Mucosa of descending colon (tissue), 3 donors: ENCODE results near the gene EXOC2. TPM values are rescaled to one million over a fixed set of nuclear protein-coding genes. Genes with fewer than 3 reads are reported as not detected.

Source experiments
- ATAC-seq: fragments of 200-7000 bp; cut with Tn5 transposase; one replicate; pipeline ENCODE4 v1.9.1; 2020; ENCODE audit warnings: mild to moderate bottlenecking, moderate library complexity
- DNase-seq, 3 donors: peaks; one replicate each; pipeline ENCODE4 v3.0.0-alpha.2; 2020
- H3K36me3 ChIP-seq: fragments of 200-600 bp; one replicate; pipeline ENCODE4 v1.8.0; 2021; ENCODE audit warnings: low read depth, mild to moderate bottlenecking
- H3K4me1 ChIP-seq: fragments of 200-600 bp; one replicate; pipeline ENCODE4 v1.8.0; 2021; ENCODE audit warnings: low read depth, mild to moderate bottlenecking
- H3K4me3 ChIP-seq: fragments of 200-600 bp; one replicate; pipeline ENCODE4 v1.8.0; 2021; ENCODE audit warnings: mild to moderate bottlenecking
- H3K9me3 ChIP-seq: fragments of 200-600 bp; one replicate; pipeline ENCODE4 v1.8.0; 2021; ENCODE audit warnings: mild to moderate bottlenecking
- intact Hi-C, 2 donors: fragments of 100-400 bp; cut with DNase I in 1 of 2; cut with micrococcal nuclease in 1 of 2; formaldehyde crosslinking; loops; one replicate each; pipeline versions ENCODE4 v1.11.0 to v1.11.1; 2022; cut with DNase I, micrococcal nuclease
- total RNA-seq, 3 donors: library from RNA; stranded (reverse); fragmentation: NEBNext Ultra II Directional in 2 of 3; extraction: Animal tissue kit (Norgen Biotek cat#: 25700) in 2 of 3; gene quantifications; one replicate each; pipeline versions ENCODE4 v1.2.1 to v1.2.4, GENCODE V29; 2021 to 2023
- TF ChIP-seq, protein P1 (sequence below): fragments of 200-600 bp; IDR thresholded peaks from one replicate; pipeline ENCODE4 v1.8.0; 2022; ENCODE audit warnings: antibody characterized with exemption, mild to moderate bottlenecking
- donor health status: DM: no; HTN: no; CAD: no; lungs with moderate emphysema.
- donor health status: DM: no; HTN: no; CAD: no.
- donor health status: DM: no; HTN: yes; CAD: no.

The EXOC2 gene
- total RNA-seq, 3 donors from 2014 or later: 13.1 to 20.9 (median 17.3) TPM

- no peak for DNase-seq
- intact Hi-C loops: no loop called here
- Histone ChIP-seq H3K4me3 (no peak overlapping the region), H3K4me1 (no peaks in the 10 kb centered on the region), H3K36me3 (no peaks in the 10 kb centered on the region), H3K9me3 (no peaks in the 10 kb centered on the region)
- TF ChIP-seq, protein P1, sequence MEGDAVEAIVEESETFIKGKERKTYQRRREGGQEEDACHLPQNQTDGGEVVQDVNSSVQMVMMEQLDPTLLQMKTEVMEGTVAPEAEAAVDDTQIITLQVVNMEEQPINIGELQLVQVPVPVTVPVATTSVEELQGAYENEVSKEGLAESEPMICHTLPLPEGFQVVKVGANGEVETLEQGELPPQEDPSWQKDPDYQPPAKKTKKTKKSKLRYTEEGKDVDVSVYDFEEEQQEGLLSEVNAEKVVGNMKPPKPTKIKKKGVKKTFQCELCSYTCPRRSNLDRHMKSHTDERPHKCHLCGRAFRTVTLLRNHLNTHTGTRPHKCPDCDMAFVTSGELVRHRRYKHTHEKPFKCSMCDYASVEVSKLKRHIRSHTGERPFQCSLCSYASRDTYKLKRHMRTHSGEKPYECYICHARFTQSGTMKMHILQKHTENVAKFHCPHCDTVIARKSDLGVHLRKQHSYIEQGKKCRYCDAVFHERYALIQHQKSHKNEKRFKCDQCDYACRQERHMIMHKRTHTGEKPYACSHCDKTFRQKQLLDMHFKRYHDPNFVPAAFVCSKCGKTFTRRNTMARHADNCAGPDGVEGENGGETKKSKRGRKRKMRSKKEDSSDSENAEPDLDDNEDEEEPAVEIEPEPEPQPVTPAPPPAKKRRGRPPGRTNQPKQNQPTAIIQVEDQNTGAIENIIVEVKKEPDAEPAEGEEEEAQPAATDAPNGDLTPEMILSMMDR: no peak
- ATAC-seq: no peak
Measured at GRCh38 chr6:466564-466963, 226.4 kb downstream of the EXOC2 start.

GRCh38 chr6:465531-466348 lies 227.2 kb downstream of the EXOC2 start:
- H3K9me3 ChIP-seq: no peaks in the 10 kb centered on the region
- no peak for ATAC-seq
- no peak for DNase-seq
- intact Hi-C loops: no loop called here
- TF ChIP-seq, protein P1: no peak
- H3K4me1 ChIP-seq: no peaks in the 10 kb centered on the region
- no peak overlapping the region for H3K4me3 ChIP-seq
- no peaks in the 10 kb centered on the region for H3K36me3 ChIP-seq

GRCh38 chr6:456887-457286 lies 236.1 kb downstream of the EXOC2 start:
- no peak for DNase-seq

GRCh38 chr6:456358-456867 lies 236.5 kb downstream of the EXOC2 start:
- TF ChIP-seq, protein P1: no peak
- H3K4me1 ChIP-seq: no peaks in the 10 kb centered on the region
- DNase-seq (no peak), ATAC-seq (no peak)
- intact Hi-C loops: no loop called here
- no peaks in the 10 kb centered on the region for H3K9me3 ChIP-seq
- no peak overlapping the region for H3K4me3 ChIP-seq
- no peaks in the 10 kb centered on the region for H3K36me3 ChIP-seq

More at GRCh38 chr6:456887-457286, 236.1 kb downstream of the EXOC2 start:
- no peaks in the 10 kb centered on the region for H3K4me1 ChIP-seq
- TF ChIP-seq, protein P1: no peak
- H3K9me3 ChIP-seq: no peaks in the 10 kb centered on the region
- no peak for ATAC-seq
- no peak overlapping the region for H3K4me3 ChIP-seq
- no peaks in the 10 kb centered on the region for H3K36me3 ChIP-seq
- intact Hi-C loops: no loop called here

GRCh38 chr6:455835-456234 lies 237.1 kb downstream of the EXOC2 start:
- H3K36me3 ChIP-seq: no peaks in the 10 kb centered on the region
- DNase-seq: no peak
- TF ChIP-seq, protein P1: no peak
- H3K4me3 ChIP-seq: no peak overlapping the region
- H3K4me1 ChIP-seq: no peaks in the 10 kb centered on the region
- ATAC-seq: no peak
- no peaks in the 10 kb centered on the region for H3K9me3 ChIP-seq
- intact Hi-C loops: no loop called here
